RPMI8226 (cell line): Measurements from ENCODE around the gene PCDHA10.
A peak's percentile ranks its signal among the peaks of the same experiment; 100 is the strongest.
"Not testable (repeated sequence)": the region's sequence is repeated elsewhere in the genome, so short reads cannot be mapped to it uniquely, and the experiment has no call there.

ENCODE experiments used
- DNase-seq: peaks from one replicate; pipeline ENCODE4 v3.0.0-alpha.2; 2015

PCDHA10 gene

DNA sequence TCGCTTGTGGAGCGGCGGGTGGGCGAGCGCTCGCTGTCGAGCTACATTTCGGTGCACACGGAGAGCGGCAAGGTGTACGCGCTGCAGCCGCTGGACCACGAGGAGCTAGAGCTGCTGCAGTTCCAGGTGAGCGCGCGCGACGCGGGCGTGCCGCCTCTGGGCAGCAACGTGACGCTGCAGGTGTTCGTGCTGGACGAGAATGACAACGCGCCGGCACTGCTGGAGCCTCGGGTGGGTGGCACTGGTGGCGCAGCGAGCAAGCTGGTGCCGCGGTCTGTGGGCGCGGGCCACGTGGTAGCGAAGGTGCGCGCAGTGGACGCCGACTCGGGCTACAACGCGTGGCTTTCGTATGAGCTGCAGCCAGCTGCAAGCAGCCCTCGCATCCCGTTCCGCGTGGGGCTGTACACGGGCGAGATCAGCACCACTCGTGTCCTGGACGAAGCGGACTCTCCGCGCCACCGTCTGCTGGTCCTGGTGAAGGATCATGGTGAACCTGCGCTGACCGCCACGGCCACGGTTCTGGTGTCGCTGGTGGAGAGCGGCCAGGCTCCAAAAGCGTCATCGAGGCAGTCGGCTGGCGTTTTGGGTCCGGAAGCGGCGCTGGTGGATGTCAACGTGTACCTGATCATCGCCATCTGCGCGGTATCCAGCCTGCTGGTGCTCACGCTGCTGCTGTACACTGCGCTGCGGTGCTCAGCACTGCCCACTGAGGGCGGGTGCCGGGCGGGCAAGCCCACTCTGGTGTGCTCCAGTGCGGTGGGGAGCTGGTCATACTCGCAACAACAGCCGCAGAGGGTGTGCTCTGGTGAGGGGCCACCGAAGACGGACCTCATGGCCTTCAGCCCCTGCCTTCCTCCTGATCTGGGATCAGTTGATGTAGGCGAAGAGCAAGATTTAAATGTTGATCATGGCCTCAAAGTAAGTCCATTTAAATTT is 12.6 kb upstream of the PCDHA10 start:
- no peak for DNase-seq

DNA sequence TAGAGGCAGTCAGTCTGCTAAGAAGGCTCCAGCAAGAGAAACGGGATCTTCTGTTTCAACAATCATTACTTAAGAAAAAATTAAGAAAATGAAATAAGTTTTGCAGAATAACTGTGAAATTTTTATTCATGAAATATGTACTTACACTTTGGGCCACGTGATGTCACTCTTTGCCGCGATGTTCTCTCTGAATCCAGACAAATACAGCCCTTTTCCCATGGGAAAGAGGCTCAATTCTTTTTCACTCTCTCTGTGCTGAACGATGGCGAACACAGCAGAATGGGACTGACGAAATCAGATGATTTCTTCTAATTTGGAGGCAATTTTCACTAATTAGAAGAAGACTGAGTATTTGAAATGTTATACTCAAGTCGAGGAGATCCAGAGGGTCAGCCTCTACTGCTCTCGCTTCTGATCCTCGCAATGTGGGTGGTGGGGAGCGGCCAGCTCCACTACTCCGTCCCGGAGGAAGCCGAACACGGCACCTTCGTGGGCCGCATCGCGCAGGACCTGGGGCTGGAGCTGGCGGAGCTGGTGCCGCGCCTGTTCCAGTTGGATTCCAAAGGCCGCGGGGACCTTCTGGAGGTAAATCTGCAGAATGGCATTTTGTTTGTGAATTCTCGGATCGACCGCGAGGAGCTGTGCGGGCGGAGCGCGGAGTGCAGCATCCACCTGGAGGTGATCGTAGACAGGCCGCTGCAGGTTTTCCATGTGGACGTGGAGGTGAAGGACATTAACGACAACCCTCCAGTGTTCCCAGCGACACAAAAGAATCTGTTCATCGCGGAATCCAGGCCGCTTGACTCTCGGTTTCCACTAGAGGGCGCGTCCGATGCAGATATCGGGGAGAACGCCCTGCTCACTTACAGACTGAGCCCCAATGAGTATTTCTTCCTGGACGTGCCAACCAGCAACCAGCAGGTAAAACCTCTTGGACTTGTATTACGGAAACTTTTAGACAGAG is 7.3 kb upstream of the PCDHA10 start, which contains the start of gene PCDHA9:
Gene PCDHA9, plus strand, starts transcription at position 244 of the 964 bp plus-strand sequence. Its CDS starts 114 bp downstream, at position 358.
- DNase-seq, result not testable (repeated sequence)

GRCh38 chr5:140849831-140850634 is 5.7 kb upstream of the PCDHA10 start:
- not testable (repeated sequence) for DNase-seq

DNA sequence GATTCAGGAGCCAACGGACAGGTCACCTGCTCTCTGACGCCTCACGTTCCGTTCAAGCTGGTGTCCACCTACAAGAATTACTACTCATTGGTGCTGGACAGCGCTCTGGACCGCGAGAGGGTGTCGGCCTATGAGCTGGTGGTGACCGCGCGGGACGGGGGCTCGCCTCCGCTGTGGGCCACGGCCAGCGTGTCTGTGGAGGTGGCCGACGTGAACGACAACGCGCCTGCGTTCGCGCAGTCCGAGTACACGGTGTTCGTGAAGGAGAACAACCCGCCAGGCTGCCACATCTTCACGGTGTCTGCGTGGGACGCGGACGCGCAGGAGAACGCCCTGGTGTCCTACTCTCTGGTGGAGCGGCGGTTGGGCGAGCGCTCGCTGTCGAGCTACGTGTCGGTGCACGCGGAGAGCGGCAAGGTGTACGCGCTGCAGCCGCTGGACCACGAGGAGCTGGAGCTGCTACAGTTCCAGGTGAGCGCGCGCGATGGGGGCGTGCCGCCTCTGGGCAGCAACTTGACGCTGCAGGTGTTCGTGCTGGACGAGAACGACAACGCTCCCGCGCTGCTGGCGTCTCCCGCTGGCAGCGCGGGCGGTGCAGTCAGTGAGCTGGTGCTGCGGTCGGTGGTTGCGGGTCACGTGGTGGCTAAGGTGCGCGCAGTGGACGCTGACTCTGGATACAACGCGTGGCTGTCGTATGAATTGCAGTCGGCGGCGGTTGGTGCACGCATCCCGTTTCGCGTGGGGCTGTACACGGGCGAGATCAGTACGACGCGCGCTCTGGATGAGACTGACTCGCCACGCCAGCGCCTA is 1.7 kb downstream of the PCDHA10 start:
- DNase-seq, result no peak

- DNase-seq, result no peak
Observed at GRCh38 chr5:140857987-140858240, 2.2 kb downstream of the PCDHA10 start.

DNA sequence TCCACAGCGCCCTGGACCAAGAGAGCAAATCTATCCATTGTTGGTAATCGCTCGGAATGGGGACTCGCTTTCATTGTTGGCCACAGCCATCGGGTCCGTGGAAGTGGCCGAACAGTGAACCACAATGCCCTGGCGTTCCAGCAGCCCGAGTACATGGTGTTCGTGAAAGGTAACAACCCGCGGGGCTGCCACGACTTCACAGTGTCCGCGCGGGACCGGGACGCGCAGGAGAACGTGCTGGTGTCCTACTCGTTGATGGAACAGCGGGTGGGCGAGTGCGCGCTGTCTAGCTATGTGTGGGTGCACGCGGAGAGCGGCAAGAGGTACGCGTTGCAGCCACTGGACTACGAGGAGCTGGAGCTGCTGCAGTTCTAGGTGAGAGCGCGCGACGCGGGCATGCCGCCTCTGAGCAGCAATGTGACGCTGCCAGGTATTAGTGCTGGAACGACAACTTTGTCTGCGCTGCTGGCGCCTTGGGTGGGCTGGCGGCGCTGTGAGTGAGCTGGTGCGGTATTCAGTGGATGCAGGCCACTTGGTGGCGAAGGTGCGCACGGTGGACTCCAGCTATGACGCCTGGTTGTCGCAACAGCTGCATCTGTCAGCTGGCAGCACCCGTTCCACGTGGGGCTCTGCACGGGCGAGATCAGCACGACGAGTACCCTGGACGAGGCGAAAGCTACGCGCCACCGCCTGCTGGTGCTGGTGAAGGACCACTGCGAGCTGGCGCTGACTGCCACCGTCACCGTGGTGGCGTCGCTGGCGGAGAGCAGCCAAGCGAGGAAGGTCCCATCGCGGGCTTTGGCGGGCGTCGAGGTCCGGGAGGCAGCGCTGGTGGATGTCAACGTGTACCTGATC is 7.0 kb downstream of the PCDHA10 start:
- no peak for DNase-seq

DNA sequence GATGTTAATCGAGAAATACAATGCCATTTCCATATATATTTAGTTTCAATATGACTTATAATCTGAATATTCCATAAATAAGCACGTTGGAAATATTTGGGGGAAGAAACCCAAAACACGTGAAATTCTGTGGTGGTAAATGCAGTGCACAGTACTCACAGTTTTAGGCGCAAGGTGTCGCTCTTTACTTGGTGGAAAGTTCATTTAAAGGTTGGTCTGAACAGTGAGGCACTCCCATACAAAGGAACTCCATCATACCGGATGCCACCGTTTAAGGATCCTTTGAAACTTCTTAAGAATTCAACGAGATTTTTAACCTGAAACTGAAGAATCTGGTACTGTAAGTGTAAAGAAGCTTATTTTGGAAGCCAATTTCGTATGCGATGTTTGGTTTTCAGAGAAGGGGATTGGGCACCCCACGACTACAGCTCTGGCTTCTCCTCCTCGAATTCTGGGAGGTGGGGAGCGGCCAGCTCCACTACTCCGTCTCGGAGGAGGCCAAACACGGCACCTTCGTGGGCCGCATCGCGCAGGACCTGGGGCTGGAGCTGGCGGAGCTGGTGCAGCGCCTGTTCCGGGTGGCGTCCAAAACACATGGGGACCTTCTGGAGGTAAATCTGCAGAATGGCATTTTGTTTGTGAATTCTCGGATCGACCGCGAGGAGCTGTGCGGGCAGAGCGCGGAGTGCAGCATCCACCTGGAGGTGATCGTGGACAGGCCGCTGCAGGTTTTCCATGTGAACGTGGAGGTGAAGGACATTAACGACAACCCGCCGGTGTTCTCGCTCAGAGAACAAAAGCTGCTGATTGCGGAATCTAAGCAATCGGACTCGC is 13.2 kb downstream of the PCDHA10 start, which contains the start of gene PCDHA11:
Gene PCDHA11, plus strand, starts transcription at position 237 of the 834 bp plus-strand sequence. Its CDS starts 147 bp downstream, at position 384.
- peak; percentile 31 for DNase-seq

GRCh38 chr5:140869555-140869886 is 13.8 kb downstream of the PCDHA10 start:
- DNase-seq, result no peak

GRCh38 chr5:140870221-140871201 is 14.8 kb downstream of the PCDHA10 start:
- no peak for DNase-seq

- DNase-seq, result no peak
Observed at GRCh38 chr5:140875085-140876065, 19.7 kb downstream of the PCDHA10 start, which contains the start of gene PCDHA12. PCDHA12 (plus strand) TSS chr5:140875308; CDS start chr5:140875473, 165 bp downstream.

- DNase-seq, result not testable (repeated sequence)
Observed at GRCh38 chr5:140876541-140877261, 21.0 kb downstream of the PCDHA10 start.

DNA sequence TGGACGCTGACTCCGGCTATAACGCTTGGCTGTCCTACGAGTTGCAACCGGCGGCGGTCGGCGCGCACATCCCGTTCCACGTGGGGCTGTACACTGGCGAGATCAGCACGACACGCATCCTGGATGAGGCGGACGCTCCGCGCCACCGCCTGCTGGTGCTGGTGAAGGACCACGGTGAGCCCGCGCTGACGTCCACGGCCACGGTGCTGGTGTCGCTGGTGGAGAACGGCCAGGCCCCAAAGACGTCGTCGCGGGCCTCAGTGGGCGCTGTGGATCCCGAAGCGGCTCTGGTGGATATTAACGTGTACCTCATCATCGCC is 21.5 kb downstream of the PCDHA10 start:
- no peak for DNase-seq

DNA sequence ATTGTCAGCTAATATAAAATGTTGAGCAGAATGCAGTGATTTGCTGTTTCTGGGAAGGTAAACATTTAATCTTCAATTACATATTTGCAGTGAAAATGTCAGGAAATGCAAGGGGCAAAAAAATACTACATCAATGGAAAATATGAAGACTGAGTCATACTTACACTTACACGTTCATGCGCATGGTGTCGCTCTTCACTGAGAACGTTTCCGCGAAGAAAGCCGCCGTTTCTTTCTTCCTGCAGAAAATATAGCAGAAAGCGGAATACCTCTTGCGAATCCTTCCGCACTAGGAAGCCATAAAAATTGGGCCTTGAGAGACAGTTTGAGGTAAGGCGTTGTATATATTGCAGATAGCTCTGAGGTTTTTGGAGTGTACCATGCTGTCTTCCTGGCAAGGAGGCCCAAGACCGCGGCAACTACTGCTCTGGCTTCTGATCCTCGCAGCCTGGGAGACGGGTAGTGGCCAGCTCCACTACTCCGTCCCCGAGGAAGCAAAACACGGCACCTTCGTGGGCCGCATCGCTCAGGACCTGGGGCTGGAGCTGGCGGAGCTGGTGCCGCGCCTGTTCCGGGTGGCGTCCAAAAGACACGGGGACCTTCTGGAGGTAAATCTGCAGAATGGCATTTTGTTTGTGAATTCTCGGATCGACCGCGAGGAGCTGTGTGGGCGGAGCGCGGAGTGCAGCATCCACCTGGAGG is 26.3 kb downstream of the PCDHA10 start, which contains the start of gene PCDHA13:
Gene PCDHA13, plus strand, starts transcription at position 236 of the 702 bp plus-strand sequence. Its CDS starts 145 bp downstream, at position 381.
- no peak for DNase-seq

- DNase-seq, result no peak
Observed at GRCh38 chr5:140882591-140882899, 26.8 kb downstream of the PCDHA10 start.

DNA sequence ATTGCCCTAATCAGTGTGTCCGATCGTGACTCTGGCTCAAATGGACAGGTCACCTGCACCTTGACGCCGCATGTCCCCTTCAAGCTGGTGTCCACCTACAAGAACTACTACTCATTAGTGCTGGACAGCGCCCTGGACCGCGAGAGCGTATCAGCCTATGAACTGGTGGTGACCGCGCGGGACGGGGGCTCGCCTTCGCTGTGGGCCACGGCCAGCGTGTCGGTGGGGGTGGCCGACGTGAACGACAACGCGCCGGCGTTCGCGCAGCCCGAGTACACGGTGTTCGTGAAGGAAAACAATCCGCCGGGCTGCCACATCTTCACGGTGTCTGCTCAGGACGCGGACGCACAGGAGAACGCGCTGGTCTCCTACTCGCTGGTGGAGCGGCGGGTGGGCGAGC is 27.7 kb downstream of the PCDHA10 start:
- no peak for DNase-seq
